ENCODE measurements around the gene NTHL1.

Gene NTHL1

GRCh38 chr16:2081201-2082084 is 33.8 kb upstream of the NTHL1 start:
- TF ChIP-seq ZFP3 (CRISPR knock-in tag; IDR thresholded peaks at IDR 0.05), result no peak
- no peak for TF ChIP-seq GLIS3 (CRISPR knock-in tag; IDR thresholded peaks at IDR 0.05)
- no peak for TF ChIP-seq ZNF8 (CRISPR knock-in tag; IDR thresholded peaks at IDR 0.05)
- no peak for TF ChIP-seq ARNTL (CRISPR knock-in tag; IDR thresholded peaks at IDR 0.05; ENCODE audit: borderline replicate concordance, low read depth)
- TF ChIP-seq, protein P1, sequence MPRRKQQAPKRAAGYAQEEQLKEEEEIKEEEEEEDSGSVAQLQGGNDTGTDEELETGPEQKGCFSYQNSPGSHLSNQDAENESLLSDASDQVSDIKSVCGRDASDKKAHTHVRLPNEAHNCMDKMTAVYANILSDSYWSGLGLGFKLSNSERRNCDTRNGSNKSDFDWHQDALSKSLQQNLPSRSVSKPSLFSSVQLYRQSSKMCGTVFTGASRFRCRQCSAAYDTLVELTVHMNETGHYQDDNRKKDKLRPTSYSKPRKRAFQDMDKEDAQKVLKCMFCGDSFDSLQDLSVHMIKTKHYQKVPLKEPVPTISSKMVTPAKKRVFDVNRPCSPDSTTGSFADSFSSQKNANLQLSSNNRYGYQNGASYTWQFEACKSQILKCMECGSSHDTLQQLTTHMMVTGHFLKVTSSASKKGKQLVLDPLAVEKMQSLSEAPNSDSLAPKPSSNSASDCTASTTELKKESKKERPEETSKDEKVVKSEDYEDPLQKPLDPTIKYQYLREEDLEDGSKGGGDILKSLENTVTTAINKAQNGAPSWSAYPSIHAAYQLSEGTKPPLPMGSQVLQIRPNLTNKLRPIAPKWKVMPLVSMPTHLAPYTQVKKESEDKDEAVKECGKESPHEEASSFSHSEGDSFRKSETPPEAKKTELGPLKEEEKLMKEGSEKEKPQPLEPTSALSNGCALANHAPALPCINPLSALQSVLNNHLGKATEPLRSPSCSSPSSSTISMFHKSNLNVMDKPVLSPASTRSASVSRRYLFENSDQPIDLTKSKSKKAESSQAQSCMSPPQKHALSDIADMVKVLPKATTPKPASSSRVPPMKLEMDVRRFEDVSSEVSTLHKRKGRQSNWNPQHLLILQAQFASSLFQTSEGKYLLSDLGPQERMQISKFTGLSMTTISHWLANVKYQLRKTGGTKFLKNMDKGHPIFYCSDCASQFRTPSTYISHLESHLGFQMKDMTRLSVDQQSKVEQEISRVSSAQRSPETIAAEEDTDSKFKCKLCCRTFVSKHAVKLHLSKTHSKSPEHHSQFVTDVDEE (CRISPR knock-in tag; IDR thresholded peaks at IDR 0.05), result no peak
- TF ChIP-seq PPARA (CRISPR knock-in tag; IDR thresholded peaks at IDR 0.05; ENCODE audit: borderline replicate concordance), result no peak
- TF ChIP-seq ZNF565 (CRISPR knock-in tag; conservative IDR thresholded peaks at IDR 0.05; ENCODE audit: low read depth), result no peak
- TF ChIP-seq ZFP30 (CRISPR knock-in tag; IDR thresholded peaks at IDR 0.05), result no peak
- ATAC-seq, result no peak

GRCh38 chr16:2079991-2080390 is 32.4 kb upstream of the NTHL1 start:
- no peak for ATAC-seq
- no peak for TF ChIP-seq ZFP30 (CRISPR knock-in tag; IDR thresholded peaks at IDR 0.05)
- no peak for TF ChIP-seq OSR1 (CRISPR knock-in tag; IDR thresholded peaks at IDR 0.05)
- TF ChIP-seq, protein P2, sequence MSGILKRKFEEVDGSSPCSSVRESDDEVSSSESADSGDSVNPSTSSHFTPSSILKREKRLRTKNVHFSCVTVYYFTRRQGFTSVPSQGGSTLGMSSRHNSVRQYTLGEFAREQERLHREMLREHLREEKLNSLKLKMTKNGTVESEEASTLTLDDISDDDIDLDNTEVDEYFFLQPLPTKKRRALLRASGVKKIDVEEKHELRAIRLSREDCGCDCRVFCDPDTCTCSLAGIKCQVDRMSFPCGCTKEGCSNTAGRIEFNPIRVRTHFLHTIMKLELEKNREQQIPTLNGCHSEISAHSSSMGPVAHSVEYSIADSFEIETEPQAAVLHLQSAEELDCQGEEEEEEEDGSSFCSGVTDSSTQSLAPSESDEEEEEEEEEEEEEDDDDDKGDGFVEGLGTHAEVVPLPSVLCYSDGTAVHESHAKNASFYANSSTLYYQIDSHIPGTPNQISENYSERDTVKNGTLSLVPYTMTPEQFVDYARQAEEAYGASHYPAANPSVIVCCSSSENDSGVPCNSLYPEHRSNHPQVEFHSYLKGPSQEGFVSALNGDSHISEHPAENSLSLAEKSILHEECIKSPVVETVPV (CRISPR knock-in tag; IDR thresholded peaks at IDR 0.05), result no peak
- TF ChIP-seq ARNTL (CRISPR knock-in tag; IDR thresholded peaks at IDR 0.05; ENCODE audit: borderline replicate concordance, low read depth), result no peak
- TF ChIP-seq CREB5 (CRISPR knock-in tag; IDR thresholded peaks at IDR 0.05; ENCODE audit: low read depth), result no peak
- TF ChIP-seq, protein P3, sequence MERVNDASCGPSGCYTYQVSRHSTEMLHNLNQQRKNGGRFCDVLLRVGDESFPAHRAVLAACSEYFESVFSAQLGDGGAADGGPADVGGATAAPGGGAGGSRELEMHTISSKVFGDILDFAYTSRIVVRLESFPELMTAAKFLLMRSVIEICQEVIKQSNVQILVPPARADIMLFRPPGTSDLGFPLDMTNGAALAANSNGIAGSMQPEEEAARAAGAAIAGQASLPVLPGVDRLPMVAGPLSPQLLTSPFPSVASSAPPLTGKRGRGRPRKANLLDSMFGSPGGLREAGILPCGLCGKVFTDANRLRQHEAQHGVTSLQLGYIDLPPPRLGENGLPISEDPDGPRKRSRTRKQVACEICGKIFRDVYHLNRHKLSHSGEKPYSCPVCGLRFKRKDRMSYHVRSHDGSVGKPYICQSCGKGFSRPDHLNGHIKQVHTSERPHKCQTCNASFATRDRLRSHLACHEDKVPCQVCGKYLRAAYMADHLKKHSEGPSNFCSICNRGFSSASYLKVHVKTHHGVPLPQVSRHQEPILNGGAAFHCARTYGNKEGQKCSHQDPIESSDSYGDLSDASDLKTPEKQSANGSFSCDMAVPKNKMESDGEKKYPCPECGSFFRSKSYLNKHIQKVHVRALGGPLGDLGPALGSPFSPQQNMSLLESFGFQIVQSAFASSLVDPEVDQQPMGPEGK (CRISPR knock-in tag; IDR thresholded peaks at IDR 0.05; ENCODE audit: borderline replicate concordance), result no peak
- TF ChIP-seq ZFP3 (CRISPR knock-in tag; IDR thresholded peaks at IDR 0.05), result no peak

DNA sequence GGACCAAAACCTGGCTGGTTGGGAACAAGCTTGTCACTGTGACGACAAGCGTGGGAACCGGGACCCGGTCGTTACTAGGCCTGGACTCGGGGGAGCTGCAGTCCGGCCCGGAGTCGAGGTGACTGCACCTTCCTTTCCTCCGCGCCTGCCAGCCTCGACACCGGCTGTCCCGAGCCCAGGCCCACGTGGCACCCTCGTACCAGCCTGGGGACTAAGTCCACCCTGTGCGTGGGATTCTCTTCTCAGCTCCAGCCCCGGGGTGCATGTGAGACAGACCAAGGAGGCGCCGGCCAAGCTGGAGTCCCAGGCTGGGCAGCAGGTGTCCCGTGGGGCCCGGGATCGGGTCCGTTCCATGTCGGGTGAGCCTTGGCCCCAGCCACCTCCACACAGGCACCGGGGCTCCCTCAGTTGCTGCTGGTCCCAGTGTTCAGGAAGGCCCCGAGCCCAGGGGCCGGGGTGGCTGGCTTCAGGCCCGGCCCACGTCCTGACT is 31.7 kb upstream of the NTHL1 start:
- no peak for TF ChIP-seq ESRRG (CRISPR knock-in tag; IDR thresholded peaks at IDR 0.05)
- TF ChIP-seq TCF4 (CRISPR knock-in tag; IDR thresholded peaks at IDR 0.05; ENCODE audit: borderline replicate concordance), result no peak
- no peak for TF ChIP-seq BACH2 (CRISPR knock-in tag; IDR thresholded peaks at IDR 0.05; ENCODE audit: borderline replicate concordance)
- no peak for TF ChIP-seq ZFP3 (CRISPR knock-in tag; IDR thresholded peaks at IDR 0.05)
- TF ChIP-seq, protein P3 (CRISPR knock-in tag; IDR thresholded peaks at IDR 0.05; ENCODE audit: borderline replicate concordance), result no peak
- no peak for TF ChIP-seq CSDC2 (CRISPR knock-in tag; IDR thresholded peaks at IDR 0.05)
- TF ChIP-seq, protein P1 (CRISPR knock-in tag; IDR thresholded peaks at IDR 0.05), result no peak
- TF ChIP-seq ZNF70 (CRISPR knock-in tag; IDR thresholded peaks at IDR 0.05), result no peak
- TF ChIP-seq GLIS3 (CRISPR knock-in tag; IDR thresholded peaks at IDR 0.05), result no peak
- no peak for TF ChIP-seq ZNF8 (CRISPR knock-in tag; IDR thresholded peaks at IDR 0.05)
- TF ChIP-seq, protein P2 (CRISPR knock-in tag; IDR thresholded peaks at IDR 0.05), result no peak
- no peak for TF ChIP-seq ZC3H10 (CRISPR knock-in tag; IDR thresholded peaks at IDR 0.05)
- TF ChIP-seq TOX (CRISPR knock-in tag; IDR thresholded peaks at IDR 0.05; ENCODE audit: borderline replicate concordance), result no peak
- TF ChIP-seq OSR1 (CRISPR knock-in tag; IDR thresholded peaks at IDR 0.05), result no peak
- no peak for TF ChIP-seq RARB (CRISPR knock-in tag; IDR thresholded peaks at IDR 0.05)
- no peak for TF ChIP-seq SNAI2 (CRISPR knock-in tag; IDR thresholded peaks at IDR 0.05)
- TF ChIP-seq ZNF565 (CRISPR knock-in tag; conservative IDR thresholded peaks at IDR 0.05; ENCODE audit: low read depth), result no peak
- TF ChIP-seq ISL1 (CRISPR knock-in tag; IDR thresholded peaks at IDR 0.05), result no peak
- ATAC-seq, result no peak
